Measurements from ENCODE around the gene RXFP2. TPM values are rescaled to one million over a fixed set of nuclear protein-coding genes. Genes with fewer than 3 reads are reported as not detected.

RXFP2 gene
- total and polyA plus RNA-seq, 2 donors (not counting 3 experiments of a cell fraction or from before 2014, with no cell fraction given) = not detected

- peak overlapping the region; percentile 42 for H2AFZ ChIP-seq (ENCODE audit: low read depth, low read length)
- no peaks in the 10 kb centered on the region for H3K9me1 ChIP-seq (replicated peaks; ENCODE audit: control insufficient read depth, extremely low read depth, insufficient read depth, low read length)
- dilution Hi-C loops (cut with MboI; ENCODE audit: extremely low pct_ligation_motif_present, low sequenced_read_pairs) = no loop called here
- POLR2A ChIA-PET = interaction anchor here (0.6 kb wide), 1 partner anchor 369 kb away, joined by 4 read pairs; no protein-coding TSS in a partner anchor
- no peak overlapping the region for H3K27ac ChIP-seq (ENCODE audit: insufficient read depth, low read depth, low read length)
- no peak overlapping the region for H3K4me3 ChIP-seq (replicated peaks in 1 of 3; ENCODE audit: insufficient read depth in 1 of 3, low read depth in 1 of 3, low read length in 3 of 3)
- FAIRE-seq (peak; percentile 50), DNase-seq (ENCODE audit: low read depth, low spot score) (peak; percentile 52)
- H3K36me3 ChIP-seq (ENCODE audit: control insufficient read depth in 2 of 2, extremely low read depth in 1 of 2, insufficient read depth in 2 of 2, low read length in 2 of 2) = no peaks in the 10 kb centered on the region
- H3K9ac ChIP-seq (replicated peaks; ENCODE audit: extremely low read depth, insufficient read depth, low read length) = no peak overlapping the region
- H3K27me3 ChIP-seq (ENCODE audit: control insufficient read depth in 2 of 2, insufficient read depth in 2 of 2, low read length in 2 of 2) = peaks cover 5 to 10% of the 10 kb centered on the region in 2 experiments
- no peaks in the 10 kb centered on the region for H3K9me3 ChIP-seq (replicated peaks; ENCODE audit: control insufficient read depth, insufficient read depth, low read length)
- no peaks in the 10 kb centered on the region for H3K79me2 ChIP-seq (ENCODE audit: control insufficient read depth, insufficient read depth, low read length)
- CTCF ChIA-PET = interaction anchor here (0.6 to 4.4 kb wide), 16 partner anchors 9 to 561 kb away, joined by 3 to 43 read pairs (median 4); no protein-coding TSS in a partner anchor
- H3K4me2 ChIP-seq (ENCODE audit: insufficient read depth, low read length) = no peak overlapping the region
- TF ChIP-seq CTCF (IDR thresholded peaks at IDR 0.05; ENCODE audit: extremely low read depth in 1 of 2, insufficient read depth in 1 of 2, low read depth in 1 of 2, low read length in 2 of 2) = peak in 1 of 2 donors; percentile 36
- no peak for TF ChIP-seq JUN (IDR thresholded peaks at IDR 0.05; ENCODE audit: borderline replicate concordance, insufficient read depth, insufficient read length, low read depth)
- TF ChIP-seq POLR2AphosphoS5 (IDR thresholded peaks at IDR 0.05; ENCODE audit: insufficient read depth, low read depth, low read length) = no peak
- no peak for TF ChIP-seq MAX (IDR thresholded peaks at IDR 0.05; ENCODE audit: insufficient read depth, insufficient read length)
- TF ChIP-seq MYC (IDR thresholded peaks at IDR 0.05; ENCODE audit: low read depth, low read length) = no peak
- H3K4me1 ChIP-seq (ENCODE audit: control insufficient read depth, extremely low read depth, insufficient read depth, low read length) = peaks cover 22% of the 10 kb centered on the region
- BruUV-seq (replicated peaks) = no TSS peak
- no peaks in the 10 kb centered on the region for H4K20me1 ChIP-seq (replicated peaks; ENCODE audit: control insufficient read depth, extremely low read depth, insufficient read depth, low read length)
- intact Hi-C loops (cut with micrococcal nuclease) = loop anchor here (1.0 to 5.0 kb wide), 5 partner anchors 46 to 560 kb away; no protein-coding TSS in a partner anchor
These were observed 57.9 kb downstream of the RXFP2 start for GRCh38 chr13:31797154-31797775.

All from endothelial cell of umbilical vein (primary cell).